ENCODE results near the gene RGSL1. TPM values are rescaled to one million over a fixed set of nuclear protein-coding genes. Genes with fewer than 3 reads are reported as not detected.

Gene RGSL1
- total and polyA plus RNA-seq, 2 of the 8 experiments (the other 6 are each of a cell fraction or from before 2014, with no cell fraction given) = not detected

DNA sequence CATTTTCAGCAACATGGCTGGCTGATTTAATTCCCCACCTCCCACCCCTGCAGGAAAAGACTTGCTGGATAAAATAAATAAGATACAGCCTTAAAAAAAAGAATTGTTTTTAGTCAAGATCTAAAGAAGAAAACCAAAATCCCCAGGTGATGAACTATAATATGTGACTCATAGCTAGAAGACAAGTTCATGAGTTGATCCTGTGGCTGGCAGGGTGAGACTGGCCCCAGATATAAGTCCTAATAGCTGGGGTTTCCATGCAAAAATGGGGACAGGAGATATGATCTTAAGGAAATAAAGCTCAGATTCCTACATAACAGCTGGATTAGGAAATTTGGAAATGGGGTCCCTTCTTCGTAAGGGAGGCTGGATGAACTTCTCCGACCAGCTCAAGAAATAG lies 21.9 kb upstream of the RGSL1 start (continued):
- TF ChIP-seq, protein P1, sequence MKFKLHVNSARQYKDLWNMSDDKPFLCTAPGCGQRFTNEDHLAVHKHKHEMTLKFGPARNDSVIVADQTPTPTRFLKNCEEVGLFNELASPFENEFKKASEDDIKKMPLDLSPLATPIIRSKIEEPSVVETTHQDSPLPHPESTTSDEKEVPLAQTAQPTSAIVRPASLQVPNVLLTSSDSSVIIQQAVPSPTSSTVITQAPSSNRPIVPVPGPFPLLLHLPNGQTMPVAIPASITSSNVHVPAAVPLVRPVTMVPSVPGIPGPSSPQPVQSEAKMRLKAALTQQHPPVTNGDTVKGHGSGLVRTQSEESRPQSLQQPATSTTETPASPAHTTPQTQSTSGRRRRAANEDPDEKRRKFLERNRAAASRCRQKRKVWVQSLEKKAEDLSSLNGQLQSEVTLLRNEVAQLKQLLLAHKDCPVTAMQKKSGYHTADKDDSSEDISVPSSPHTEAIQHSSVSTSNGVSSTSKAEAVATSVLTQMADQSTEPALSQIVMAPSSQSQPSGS (IDR thresholded peaks at IDR 0.05; ENCODE audit: low read length) = no peak
- TF ChIP-seq BRCA1 (IDR thresholded peaks at IDR 0.05; ENCODE audit: low read depth, low read length) (no peak), PHF8 (conservative IDR thresholded peaks at IDR 0.05; ENCODE audit: low read depth, low read length) (no peak), TAF7 (optimal IDR thresholded peaks at IDR 0.05; ENCODE audit: borderline replicate concordance, low read depth, low read length) (no peak), EGR1 (IDR thresholded peaks at IDR 0.05; ENCODE audit: borderline replicate concordance, low read depth, low read length) (no peak), KDM4A (IDR thresholded peaks at IDR 0.05; ENCODE audit: low read depth, low read length, severe bottlenecking) (no peak), BACH1 (IDR thresholded peaks at IDR 0.05; ENCODE audit: low read length) (no peak), RBBP5 (IDR thresholded peaks at IDR 0.05; ENCODE audit: borderline replicate concordance, low read depth, low read length) (no peak), BCL11A (IDR thresholded peaks at IDR 0.05; ENCODE audit: low read depth in 2 of 2, low read length in 2 of 2) (no peak), TBP (IDR thresholded peaks at IDR 0.05; ENCODE audit: low read depth, low read length) (no peak), EZH2 (IDR thresholded peaks at IDR 0.05; ENCODE audit: low read depth, low read length, severe bottlenecking) (no peak)

All from H1 (cell line).